ENCODE results near the gene RAP1GAP. TPM values are rescaled to one million over a fixed set of nuclear protein-coding genes. Genes with fewer than 3 reads are reported as not detected.

RAP1GAP gene
- total RNA-seq, 1 donor from 2014 or later: 1.2 TPM

- Histone ChIP-seq H3K27me3 (no peaks in the 10 kb centered on the region), H3K9me3 (no peaks in the 10 kb centered on the region), H3K4me3 (no peak overlapping the region), H3K36me3 (peaks cover 0 to 63% of the 10 kb centered on the region in 2 donors), H3K4me1 (no peaks in the 10 kb centered on the region), H3K27ac (no peak overlapping the region)
- no peak for DNase-seq (ENCODE audit: extremely low spot score in 2 of 2)
- no peak for TF ChIP-seq CTCF (IDR thresholded peaks at IDR 0.05)
- TF ChIP-seq POLR2AphosphoS5 (IDR thresholded peaks at IDR 0.05; ENCODE audit: insufficient read depth in 1 of 2, low read depth in 1 of 2): no peak
- no peak for TF ChIP-seq POLR2A (IDR thresholded peaks at IDR 0.05)
- intact Hi-C loops (cut with DNase I): no loop called here
These were observed 33.6 kb upstream of the RAP1GAP start for GRCh38 chr1:21702780-21703179.

DNA sequence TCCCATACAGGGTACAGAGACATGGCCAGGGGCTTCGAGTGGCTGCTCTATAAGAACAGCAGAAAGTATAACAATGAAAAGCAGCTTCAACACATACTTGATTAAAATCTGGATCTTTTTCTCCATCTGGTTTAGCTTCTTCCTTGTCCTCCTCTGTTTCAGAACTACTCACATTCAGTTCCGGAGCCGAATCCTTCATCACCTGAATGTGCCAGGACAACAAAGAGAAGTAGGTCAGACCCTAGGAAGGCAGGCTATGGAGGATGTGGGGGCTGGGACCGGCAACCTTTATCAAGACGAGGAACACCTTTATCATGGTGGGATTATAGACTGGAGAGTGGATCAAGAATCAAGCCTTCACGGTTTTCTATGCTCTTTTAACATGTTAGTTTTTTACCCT, 32.2 kb upstream of the RAP1GAP start:
- peaks cover 0 to 61% of the 10 kb centered on the region in 2 donors for H3K36me3 ChIP-seq
- TF ChIP-seq POLR2A (IDR thresholded peaks at IDR 0.05): no peak
- no peak for TF ChIP-seq POLR2AphosphoS5 (IDR thresholded peaks at IDR 0.05; ENCODE audit: insufficient read depth in 1 of 2, low read depth in 1 of 2)
- TF ChIP-seq CTCF (IDR thresholded peaks at IDR 0.05): no peak
- no peaks in the 10 kb centered on the region for H3K27me3 ChIP-seq
- no peak overlapping the region for H3K27ac ChIP-seq
- H3K4me3 ChIP-seq: no peak overlapping the region
- no peaks in the 10 kb centered on the region for H3K4me1 ChIP-seq
- H3K9me3 ChIP-seq: no peaks in the 10 kb centered on the region
- no peak for DNase-seq (ENCODE audit: extremely low spot score in 2 of 2)
- intact Hi-C loops (cut with DNase I): no loop called here

DNA sequence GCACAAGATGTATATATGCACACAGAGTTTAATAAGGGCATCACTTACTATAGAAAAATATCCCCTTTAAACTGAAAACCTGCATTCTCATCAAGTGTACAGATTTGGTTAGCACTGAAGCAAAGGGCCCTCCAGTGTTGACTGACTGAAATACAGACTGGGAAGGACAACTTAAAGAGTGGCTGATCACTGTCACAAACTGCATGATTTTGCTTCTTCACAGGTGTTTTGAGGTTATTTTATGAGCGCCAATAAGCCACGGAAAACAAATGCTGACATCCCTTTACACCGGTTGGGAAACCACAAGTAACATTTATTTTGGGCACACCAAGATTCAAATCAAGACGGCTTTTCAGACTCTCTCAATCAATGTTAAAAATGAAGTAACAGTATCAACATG, 30.9 kb upstream of the RAP1GAP start:
- Histone ChIP-seq H3K36me3 (peaks cover 0 to 51% of the 10 kb centered on the region in 2 donors), H3K9me3 (no peaks in the 10 kb centered on the region), H3K27ac (no peak overlapping the region), H3K27me3 (no peaks in the 10 kb centered on the region), H3K4me3 (no peak overlapping the region), H3K4me1 (no peaks in the 10 kb centered on the region)
- TF ChIP-seq POLR2AphosphoS5 (IDR thresholded peaks at IDR 0.05; ENCODE audit: insufficient read depth in 1 of 2, low read depth in 1 of 2): no peak
- TF ChIP-seq CTCF (IDR thresholded peaks at IDR 0.05): no peak
- no peak for TF ChIP-seq POLR2A (IDR thresholded peaks at IDR 0.05)
- intact Hi-C loops (cut with DNase I): no loop called here
- DNase-seq (ENCODE audit: extremely low spot score in 2 of 2): no peak

- no peaks in the 10 kb centered on the region for H3K9me3 ChIP-seq
- no peak for TF ChIP-seq POLR2A (IDR thresholded peaks at IDR 0.05)
- H3K4me1 ChIP-seq: no peaks in the 10 kb centered on the region
- no peak overlapping the region for H3K4me3 ChIP-seq
- H3K27me3 ChIP-seq: no peaks in the 10 kb centered on the region
- intact Hi-C loops (cut with DNase I): no loop called here
- no peak for DNase-seq (ENCODE audit: extremely low spot score in 2 of 2)
- no peak overlapping the region for H3K27ac ChIP-seq
- H3K36me3 ChIP-seq: peaks cover 3 to 46% of the 10 kb centered on the region in 2 donors
These were observed 27.8 kb upstream of the RAP1GAP start for GRCh38 chr1:21696931-21697330.

DNA sequence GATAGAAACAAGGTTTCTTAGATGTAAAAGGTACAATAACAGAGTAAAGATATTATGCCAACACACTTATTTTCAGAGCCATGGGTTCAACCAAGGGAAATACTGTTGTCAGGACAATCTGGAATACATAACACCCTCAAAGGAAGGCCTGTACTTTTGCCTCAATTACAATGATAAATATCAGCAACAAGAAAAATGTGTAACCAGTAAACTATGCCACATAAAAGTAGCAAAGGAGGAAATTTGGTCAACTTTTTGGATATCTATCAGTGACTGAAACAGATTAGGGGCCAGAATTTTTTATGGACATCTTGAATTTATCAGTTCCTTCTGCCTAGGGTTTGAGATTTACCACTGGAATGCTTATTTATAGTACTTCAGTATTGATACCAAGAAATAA, 24.6 kb upstream of the RAP1GAP start:
- H3K27me3 ChIP-seq: no peaks in the 10 kb centered on the region
- no peaks in the 10 kb centered on the region for H3K9me3 ChIP-seq
- H3K27ac ChIP-seq: no peak overlapping the region
- no peaks in the 10 kb centered on the region for H3K4me1 ChIP-seq
- intact Hi-C loops (cut with DNase I): no loop called here
- peaks cover 3 to 34% of the 10 kb centered on the region in 2 donors for H3K36me3 ChIP-seq
- no peak overlapping the region for H3K4me3 ChIP-seq
- TF ChIP-seq POLR2A (IDR thresholded peaks at IDR 0.05) (no peak), CTCF (IDR thresholded peaks at IDR 0.05) (no peak), POLR2AphosphoS5 (IDR thresholded peaks at IDR 0.05; ENCODE audit: insufficient read depth in 1 of 2, low read depth in 1 of 2) (no peak)
- DNase-seq (ENCODE audit: extremely low spot score in 2 of 2): no peak

GRCh38 chr1:21691739-21692138, 22.6 kb upstream of the RAP1GAP start:
- H3K9me3 ChIP-seq: no peaks in the 10 kb centered on the region
- intact Hi-C loops (cut with DNase I): no loop called here

More at GRCh38 chr1:21691739-21692138, 22.6 kb upstream of the RAP1GAP start:
- TF ChIP-seq CTCF (IDR thresholded peaks at IDR 0.05) (no peak), POLR2A (IDR thresholded peaks at IDR 0.05) (no peak), POLR2AphosphoS5 (IDR thresholded peaks at IDR 0.05; ENCODE audit: insufficient read depth in 1 of 2, low read depth in 1 of 2) (no peak)
- Histone ChIP-seq H3K27ac (no peak overlapping the region), H3K4me3 (no peak overlapping the region), H3K4me1 (no peaks in the 10 kb centered on the region), H3K27me3 (no peaks in the 10 kb centered on the region), H3K36me3 (peaks cover 3 to 42% of the 10 kb centered on the region in 2 donors)
- no peak for DNase-seq (ENCODE audit: extremely low spot score in 2 of 2)

Measured in vagina (tissue), 2 donors.